GM12878 (cell line): ENCODE data around the gene CTDSP1.

Experiments
- RFX5 ChIP-seq: IDR thresholded peaks from 2 replicates; pipeline ENCODE4 v1.6.1; 2011; ENCODE audit warnings: low read depth, low read length, improper control_type of control experiment
- TCF12 ChIP-seq: IDR thresholded peaks from 2 replicates; pipeline ENCODE4 v1.6.1; 2011; ENCODE audit warnings: low read depth, mild to moderate bottlenecking, low read length
- TF ChIP-seq, protein P1 (sequence below): fragments of 450-650 bp; IDR thresholded peaks from 2 replicates; pipeline ENCODE4 v1.6.1; 2017; ENCODE audit warnings: mild to moderate bottlenecking, low read depth, inconsistent platforms; ENCODE audit not compliant: poor library complexity, severe bottlenecking
- TF ChIP-seq, protein P2 (sequence below): IDR thresholded peaks from 2 replicates; pipeline ENCODE4 v1.6.1; 2012; ENCODE audit warnings: low read depth, low read length, improper control_type of control experiment

DNA sequence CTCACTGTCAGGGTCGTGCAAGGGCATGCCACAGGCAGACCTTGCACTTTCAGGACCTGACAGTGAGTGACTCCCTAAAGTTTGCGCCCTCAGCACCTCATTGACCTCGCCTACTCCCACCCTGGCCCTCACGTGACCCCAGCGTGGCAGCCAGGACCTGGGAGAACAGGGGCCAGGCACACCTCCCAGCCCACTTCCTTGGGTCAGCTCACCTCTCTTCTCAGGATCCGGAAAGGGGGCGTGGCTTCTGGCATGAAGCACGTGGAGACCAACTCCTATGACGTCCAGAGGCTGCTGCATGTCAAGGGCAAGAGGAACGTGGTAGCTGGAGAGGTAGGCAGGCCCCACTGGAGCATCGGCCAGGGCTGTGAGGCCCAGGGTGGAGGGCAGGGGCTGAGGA, 28.1 kb downstream of the CTDSP1 start:
- TF ChIP-seq, protein P1, sequence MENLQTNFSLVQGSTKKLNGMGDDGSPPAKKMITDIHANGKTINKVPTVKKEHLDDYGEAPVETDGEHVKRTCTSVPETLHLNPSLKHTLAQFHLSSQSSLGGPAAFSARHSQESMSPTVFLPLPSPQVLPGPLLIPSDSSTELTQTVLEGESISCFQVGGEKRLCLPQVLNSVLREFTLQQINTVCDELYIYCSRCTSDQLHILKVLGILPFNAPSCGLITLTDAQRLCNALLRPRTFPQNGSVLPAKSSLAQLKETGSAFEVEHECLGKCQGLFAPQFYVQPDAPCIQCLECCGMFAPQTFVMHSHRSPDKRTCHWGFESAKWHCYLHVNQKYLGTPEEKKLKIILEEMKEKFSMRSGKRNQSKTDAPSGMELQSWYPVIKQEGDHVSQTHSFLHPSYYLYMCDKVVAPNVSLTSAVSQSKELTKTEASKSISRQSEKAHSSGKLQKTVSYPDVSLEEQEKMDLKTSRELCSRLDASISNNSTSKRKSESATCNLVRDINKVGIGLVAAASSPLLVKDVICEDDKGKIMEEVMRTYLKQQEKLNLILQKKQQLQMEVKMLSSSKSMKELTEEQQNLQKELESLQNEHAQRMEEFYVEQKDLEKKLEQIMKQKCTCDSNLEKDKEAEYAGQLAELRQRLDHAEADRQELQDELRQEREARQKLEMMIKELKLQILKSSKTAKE: no peak
- TF ChIP-seq TCF12 (no peak), RFX5 (no peak)
- TF ChIP-seq, protein P2, sequence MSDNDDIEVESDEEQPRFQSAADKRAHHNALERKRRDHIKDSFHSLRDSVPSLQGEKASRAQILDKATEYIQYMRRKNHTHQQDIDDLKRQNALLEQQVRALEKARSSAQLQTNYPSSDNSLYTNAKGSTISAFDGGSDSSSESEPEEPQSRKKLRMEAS: no peak
